ENCODE measurements around the gene SAMD4A. TPM values are rescaled to one million over a fixed set of nuclear protein-coding genes. Genes with fewer than 3 reads are reported as not detected.

SAMD4A gene
- total and polyA plus RNA-seq, 8 donors: 2.5 to 67.4 (median 15.9) TPM

GRCh38 chr14:54537651-54538050 is 29.3 kb upstream of the SAMD4A start:
- DNase-seq: no peak
- intact Hi-C loops (cut with DNase I; ENCODE audit: low total_unique reads): no loop called here

GRCh38 chr14:54538055-54538454 is 28.9 kb upstream of the SAMD4A start:
- Histone ChIP-seq H3K4me3 (no peak overlapping the region), H3K27me3 (no peaks in the 10 kb centered on the region), H3K4me1 (peaks cover 0 to 10% (median 1%) of the 10 kb centered on the region in 4 donors), H3K9me3 (no peaks in the 10 kb centered on the region), H3K36me3 (peaks cover 0 to 41% (median 25%) of the 10 kb centered on the region in 4 donors), H3K27ac (no peak overlapping the region)
- no peak for DNase-seq
- WGBS, 5 donors: 70 to 84% (median 81%) methylated on average over 3 of the region's 3 CpGs
- TF ChIP-seq CTCF (IDR thresholded peaks at IDR 0.05) (no peak), POLR2AphosphoS5 (IDR thresholded peaks at IDR 0.05) (no peak), EP300 (IDR thresholded peaks at IDR 0.05) (no peak), POLR2A (IDR thresholded peaks at IDR 0.05) (no peak)
- intact Hi-C loops (cut with DNase I; ENCODE audit: low total_unique reads): no loop called here

More at GRCh38 chr14:54537651-54538050, 29.3 kb upstream of the SAMD4A start:
- WGBS, 5 donors: 24 to 64% (median 40%) methylated on average over 2 of the region's 2 CpGs
- no peak overlapping the region for H3K27ac ChIP-seq
- H3K4me3 ChIP-seq: no peak overlapping the region
- no peaks in the 10 kb centered on the region for H3K9me3 ChIP-seq
- H3K4me1 ChIP-seq: peaks cover 0 to 10% (median 1%) of the 10 kb centered on the region in 4 donors
- no peaks in the 10 kb centered on the region for H3K27me3 ChIP-seq
- TF ChIP-seq CTCF (IDR thresholded peaks at IDR 0.05): no peak
- peaks cover 0 to 41% (median 25%) of the 10 kb centered on the region in 4 donors for H3K36me3 ChIP-seq

GRCh38 chr14:54547583-54547982 is 19.3 kb upstream of the SAMD4A start:
- intact Hi-C loops (cut with DNase I; ENCODE audit: low total_unique reads): no loop called here
- no peak overlapping the region for H3K4me3 ChIP-seq
- TF ChIP-seq CTCF (IDR thresholded peaks at IDR 0.05): no peak
- no peak for TF ChIP-seq EP300 (IDR thresholded peaks at IDR 0.05)
- TF ChIP-seq POLR2AphosphoS5 (IDR thresholded peaks at IDR 0.05): no peak
- no peak for TF ChIP-seq POLR2A (IDR thresholded peaks at IDR 0.05)
- no peaks in the 10 kb centered on the region for H3K27me3 ChIP-seq
- H3K27ac ChIP-seq: no peak overlapping the region
- no peak for DNase-seq
- H3K4me1 ChIP-seq: no peaks in the 10 kb centered on the region
- 91 to 99% (median 96%) methylated on average over 3 of the region's 3 CpGs for WGBS, 5 donors
- H3K9me3 ChIP-seq: no peaks in the 10 kb centered on the region
- no peaks in the 10 kb centered on the region for H3K36me3 ChIP-seq

GRCh38 chr14:54548491-54548890 is 18.4 kb upstream of the SAMD4A start:
- intact Hi-C loops (cut with DNase I; ENCODE audit: low total_unique reads): no loop called here
- TF ChIP-seq POLR2A (IDR thresholded peaks at IDR 0.05) (no peak), EP300 (IDR thresholded peaks at IDR 0.05) (no peak), CTCF (IDR thresholded peaks at IDR 0.05) (no peak), POLR2AphosphoS5 (IDR thresholded peaks at IDR 0.05) (no peak)
- DNase-seq: no peak
- no peak overlapping the region for H3K4me3 ChIP-seq
- H3K36me3 ChIP-seq: no peaks in the 10 kb centered on the region
- 83 to 87% (median 86%) methylated on average over 5 of the region's 5 CpGs for WGBS, 5 donors
- H3K27ac ChIP-seq: no peak overlapping the region
- no peaks in the 10 kb centered on the region for H3K4me1 ChIP-seq
- no peaks in the 10 kb centered on the region for H3K27me3 ChIP-seq
- H3K9me3 ChIP-seq: no peaks in the 10 kb centered on the region

All from stomach (tissue), 9 donors.